OCI-LY7 (cell line): Measurements from ENCODE around the gene ZBTB47.

ENCODE experiments used
- EZH2phosphoT487 ChIP-seq: fragments of 200-600 bp; sonication (generic); IDR thresholded peaks from 2 replicates; pipeline ENCODE4 v1.6.1; 2018; ENCODE audit warnings: low read depth, borderline replicate concordance, mild to moderate bottlenecking, mixed run types, antibody characterized with exemption, low read length, moderate library complexity, mixed read lengths
- TF ChIP-seq, protein P1 (sequence below): fragments of 200-600 bp; sonication (generic); conservative IDR thresholded peaks from 2 replicates; pipeline ENCODE4 v1.5.1; 2014; ENCODE audit warnings: mild to moderate bottlenecking, antibody characterized with exemption, low read length, moderate library complexity, mixed read lengths

DNA sequence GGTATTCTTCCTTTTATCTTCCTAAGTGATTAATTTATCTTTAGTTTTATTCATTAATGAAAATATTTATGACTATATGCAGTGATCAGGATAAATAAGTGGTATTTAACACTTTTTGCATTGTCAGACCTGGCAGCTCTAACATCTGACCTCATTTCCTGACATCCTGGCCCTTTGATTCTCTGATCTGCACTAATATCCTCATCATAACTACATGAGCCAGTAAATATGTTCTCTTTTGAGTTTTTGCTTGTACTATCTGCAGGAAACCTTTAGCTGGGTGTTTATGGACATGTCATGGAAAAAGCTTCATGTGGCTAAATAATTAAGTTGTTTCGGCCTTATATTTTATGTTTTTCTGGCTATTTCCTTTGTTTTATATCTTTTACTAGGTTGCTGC, 42.5 kb upstream of the ZBTB47 start:
- TF ChIP-seq, protein P1, sequence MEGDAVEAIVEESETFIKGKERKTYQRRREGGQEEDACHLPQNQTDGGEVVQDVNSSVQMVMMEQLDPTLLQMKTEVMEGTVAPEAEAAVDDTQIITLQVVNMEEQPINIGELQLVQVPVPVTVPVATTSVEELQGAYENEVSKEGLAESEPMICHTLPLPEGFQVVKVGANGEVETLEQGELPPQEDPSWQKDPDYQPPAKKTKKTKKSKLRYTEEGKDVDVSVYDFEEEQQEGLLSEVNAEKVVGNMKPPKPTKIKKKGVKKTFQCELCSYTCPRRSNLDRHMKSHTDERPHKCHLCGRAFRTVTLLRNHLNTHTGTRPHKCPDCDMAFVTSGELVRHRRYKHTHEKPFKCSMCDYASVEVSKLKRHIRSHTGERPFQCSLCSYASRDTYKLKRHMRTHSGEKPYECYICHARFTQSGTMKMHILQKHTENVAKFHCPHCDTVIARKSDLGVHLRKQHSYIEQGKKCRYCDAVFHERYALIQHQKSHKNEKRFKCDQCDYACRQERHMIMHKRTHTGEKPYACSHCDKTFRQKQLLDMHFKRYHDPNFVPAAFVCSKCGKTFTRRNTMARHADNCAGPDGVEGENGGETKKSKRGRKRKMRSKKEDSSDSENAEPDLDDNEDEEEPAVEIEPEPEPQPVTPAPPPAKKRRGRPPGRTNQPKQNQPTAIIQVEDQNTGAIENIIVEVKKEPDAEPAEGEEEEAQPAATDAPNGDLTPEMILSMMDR = no peak
- TF ChIP-seq EZH2phosphoT487 = no peak
